Neuronal stem cell (in vitro differentiated cells): Measurements from ENCODE around the gene FNIP2.

ENCODE experiments used
- DNase-seq: peaks from one replicate; pipeline ENCODE4 v3.0.0-alpha.2; 2013; ENCODE audit warnings: low spot score
- H2AFZ ChIP-seq: one replicate; pipeline ENCODE4 v1.6.1; 2013; ENCODE audit warnings: mild to moderate bottlenecking, low read length, inconsistent platforms
- H2AK5ac ChIP-seq: 2 replicates; pipeline ENCODE4 v1.6.1; 2013; ENCODE audit warnings: low read depth, mild to moderate bottlenecking, inconsistent platforms, low read length, moderate library complexity, mixed read lengths
- H2BK120ac ChIP-seq: 2 replicates; pipeline ENCODE4 v1.6.1; 2013; ENCODE audit warnings: low read depth, mild to moderate bottlenecking, inconsistent platforms, low read length, moderate library complexity, mixed read lengths
- H2BK12ac ChIP-seq: one replicate; pipeline ENCODE4 v1.6.1; 2013; ENCODE audit warnings: low read length, inconsistent platforms
- H2BK15ac ChIP-seq: 2 replicates; pipeline ENCODE4 v1.6.1; 2013; ENCODE audit warnings: mild to moderate bottlenecking, low read length, inconsistent platforms, mixed read lengths
- H2BK5ac ChIP-seq: one replicate; pipeline ENCODE4 v1.6.1; 2013; ENCODE audit warnings: inconsistent platforms, mild to moderate bottlenecking, low read length, moderate library complexity
- H3K14ac ChIP-seq: one replicate; pipeline ENCODE4 v1.6.1; 2013; ENCODE audit warnings: low read length, inconsistent platforms
- H3K18ac ChIP-seq: 2 replicates; pipeline ENCODE4 v1.6.1; 2013; ENCODE audit warnings: low read length, inconsistent platforms
- H3K23ac ChIP-seq: 2 replicates; pipeline ENCODE4 v1.6.1; 2013; ENCODE audit warnings: low read depth, mild to moderate bottlenecking, mixed read lengths, low read length, inconsistent platforms; ENCODE audit not compliant: poor library complexity
- H3K27ac ChIP-seq: replicated peaks from 3 replicates; pipeline ENCODE4 v1.5.1; 2013; ENCODE audit warnings: low read length, inconsistent platforms
- H3K27me3 ChIP-seq, 3 experiments: 2 replicates each; pipeline ENCODE4 v1.6.1; 2013; ENCODE audit warnings: low read length in 3 of 3, mild to moderate bottlenecking in 2 of 3, inconsistent platforms in 1 of 3, low read depth in 1 of 3, mixed read lengths in 1 of 3, moderate library complexity in 1 of 3; ENCODE audit not compliant: control insufficient read depth in 3 of 3, insufficient read depth in 3 of 3
- H3K36me3 ChIP-seq, 2 donors: replicated peaks in 1 of 2; 2 replicates each; pipeline ENCODE4 v1.6.1; 2013; ENCODE audit warnings: low read length in 2 of 2; ENCODE audit not compliant: control insufficient read depth in 2 of 2, insufficient read depth in 2 of 2
- H3K4ac ChIP-seq: 2 replicates; pipeline ENCODE4 v1.6.1; 2013; ENCODE audit warnings: inconsistent platforms, mild to moderate bottlenecking, low read length, moderate library complexity
- H3K4me1 ChIP-seq, 2 donors: 1 replicate in 1 of 2; 2 replicates in 1 of 2; pipeline ENCODE4 v1.6.1; 2013; ENCODE audit warnings: low read length in 2 of 2, low read depth in 1 of 2; ENCODE audit not compliant: control insufficient read depth in 2 of 2, insufficient read depth in 1 of 2
- H3K4me2 ChIP-seq: one replicate; pipeline ENCODE4 v1.6.1; 2013; ENCODE audit warnings: mild to moderate bottlenecking, low read length, inconsistent platforms; ENCODE audit not compliant: insufficient read depth, poor library complexity, severe bottlenecking
- H3K4me3 ChIP-seq, 2 donors: 2 replicates each; pipeline ENCODE4 v1.5.1; 2013; ENCODE audit warnings: low read length in 2 of 2, mild to moderate bottlenecking in 2 of 2, inconsistent platforms in 1 of 2, moderate library complexity in 1 of 2
- H3K79me1 ChIP-seq: one replicate; pipeline ENCODE4 v1.6.1; 2013; ENCODE audit warnings: low read depth, mild to moderate bottlenecking, inconsistent platforms, low read length, moderate library complexity
- H3K9ac ChIP-seq: one replicate; pipeline ENCODE4 v1.6.1; 2013; ENCODE audit warnings: mild to moderate bottlenecking, low read depth, low read length, inconsistent platforms; ENCODE audit not compliant: poor library complexity
- H3K9me3 ChIP-seq, 2 donors: replicated peaks in 1 of 2; 2 replicates each; pipeline versions ENCODE3 to v1.6.1; 2013; ENCODE audit warnings: low read length in 2 of 2, mild to moderate bottlenecking in 2 of 2, inconsistent platforms in 1 of 2, low read depth in 1 of 2, mixed read lengths in 1 of 2, moderate library complexity in 1 of 2; ENCODE audit not compliant: control insufficient read depth in 2 of 2, insufficient read depth in 1 of 2
- H4K8ac ChIP-seq: one replicate; pipeline ENCODE4 v1.6.1; 2013; ENCODE audit warnings: low read depth, mild to moderate bottlenecking, inconsistent platforms, low read length, moderate library complexity
- H4K91ac ChIP-seq: one replicate; pipeline ENCODE4 v1.6.1; 2013; ENCODE audit warnings: low read length, low read depth, mild to moderate bottlenecking, inconsistent platforms; ENCODE audit not compliant: poor library complexity
- WGBS, 2 donors: extraction: QIAGEN DNeasy Blood & Tissue Kit; methylation state at CpG; one replicate each; pipeline ENCODE4 v1.1.7; 2013; ENCODE audit warnings: missing lambda C conversion rate in 2 of 2, mixed read lengths in 1 of 2; ENCODE audit not compliant: insufficient read length in 2 of 2, insufficient replicate concordance in 1 of 2; ENCODE audit errors: extremely low coverage in 2 of 2; 5-methylcytosine and 5-hydroxymethylcytosine counted together

Gene FNIP2

DNA sequence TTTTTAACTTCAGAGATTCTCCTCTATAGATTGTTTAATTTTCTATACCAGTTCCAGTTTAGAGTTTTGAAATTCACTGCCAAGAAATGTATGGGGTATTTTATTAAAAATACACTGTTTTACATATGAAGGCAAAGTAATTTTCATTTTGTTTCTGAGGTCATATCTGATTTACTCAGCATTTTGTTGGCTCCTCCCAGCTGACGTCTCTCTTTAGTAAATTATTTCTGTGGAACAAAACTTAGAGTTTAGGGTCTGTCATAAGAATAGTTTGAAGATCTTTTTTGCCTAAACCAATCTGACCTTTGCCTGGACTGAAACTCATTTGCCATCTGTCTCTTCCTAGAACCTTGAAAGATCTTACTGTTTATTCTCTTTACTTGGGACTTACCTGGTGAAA, 16.9 kb downstream of the FNIP2 start:
- Histone ChIP-seq H3K4me3 (no peak overlapping the region), H2BK15ac (no peak overlapping the region), H2AFZ (no peak overlapping the region), H3K79me1 (no peaks in the 10 kb centered on the region), H2BK120ac (no peak overlapping the region), H3K4me2 (no peak overlapping the region), H3K36me3 (no peaks in the 10 kb centered on the region), H3K18ac (no peak overlapping the region), H3K27ac (no peak overlapping the region), H2BK5ac (no peak overlapping the region), H3K9me3 (no peaks in the 10 kb centered on the region), H3K4ac (no peak overlapping the region), H3K14ac (no peak overlapping the region), H4K91ac (no peak overlapping the region), H3K27me3 (no peaks in the 10 kb centered on the region), H2BK12ac (no peak overlapping the region), H4K8ac (no peak overlapping the region), H3K9ac (no peak overlapping the region), H2AK5ac (no peak overlapping the region), H3K4me1 (peaks cover 8 to 12% of the 10 kb centered on the region in 2 donors), H3K23ac (no peak overlapping the region)
- no peak for DNase-seq
- no CpG with 5 or more reads among the region's 1 CpG for WGBS, 2 donors

DNA sequence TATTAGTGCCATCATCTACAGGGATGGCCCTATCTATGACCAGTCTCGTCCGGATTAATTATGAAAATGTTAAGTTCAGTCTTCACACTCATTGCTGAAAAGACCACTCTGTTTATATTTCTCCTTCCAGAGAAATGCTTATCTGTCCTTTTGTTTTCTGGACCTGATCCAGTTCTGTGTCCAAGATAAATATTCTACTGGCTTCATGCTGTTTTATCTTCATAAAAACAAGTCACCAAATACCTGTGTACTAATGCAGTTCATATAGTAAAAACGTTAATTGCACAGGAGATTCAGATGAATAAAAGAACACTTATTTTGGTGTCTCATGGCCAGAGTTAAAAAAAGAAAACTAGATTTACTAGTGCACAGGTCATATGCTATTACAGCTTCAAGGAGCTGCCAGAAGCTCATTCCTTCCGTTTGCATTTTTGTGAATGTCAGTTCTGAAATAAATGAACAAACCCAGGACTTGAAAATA, 17.3 kb downstream of the FNIP2 start:
- Histone ChIP-seq H3K14ac (no peak overlapping the region), H3K27me3 (no peaks in the 10 kb centered on the region), H3K4ac (no peak overlapping the region), H3K36me3 (no peaks in the 10 kb centered on the region), H2AK5ac (no peak overlapping the region), H3K4me2 (no peak overlapping the region), H2BK15ac (no peak overlapping the region), H2BK120ac (no peak overlapping the region), H3K9me3 (no peaks in the 10 kb centered on the region), H4K8ac (no peak overlapping the region), H4K91ac (no peak overlapping the region), H3K79me1 (no peaks in the 10 kb centered on the region), H3K27ac (no peak overlapping the region), H3K23ac (no peak overlapping the region), H3K4me1 (peaks cover 8 to 12% of the 10 kb centered on the region in 2 donors), H3K4me3 (no peak overlapping the region), H3K9ac (no peak overlapping the region), H3K18ac (no peak overlapping the region), H2BK5ac (no peak overlapping the region), H2AFZ (no peak overlapping the region), H2BK12ac (no peak overlapping the region)
- WGBS, 2 donors, result no CpG with 5 or more reads among the region's 4 CpGs
- no peak for DNase-seq

DNA sequence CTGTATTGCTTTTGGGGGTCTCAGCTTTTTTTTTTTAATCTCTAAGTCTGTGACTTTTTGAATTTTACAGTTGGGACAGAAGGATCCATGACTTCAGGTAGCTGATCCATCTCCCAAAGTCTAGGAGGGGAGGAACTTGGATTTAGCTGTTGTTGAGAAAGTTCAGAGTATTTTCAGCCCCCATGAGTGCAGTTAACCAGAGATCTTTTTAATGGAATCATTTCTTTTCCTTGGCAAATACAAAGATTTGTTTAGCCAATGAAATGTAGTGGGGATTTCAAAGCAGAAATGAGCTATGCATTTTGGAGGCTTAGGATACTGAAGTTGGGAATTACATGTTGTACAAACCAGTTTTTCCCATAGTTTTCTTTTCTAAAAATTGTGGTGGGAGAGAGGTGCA, 18.1 kb downstream of the FNIP2 start:
- Histone ChIP-seq H3K36me3 (no peaks in the 10 kb centered on the region), H3K27ac (no peak overlapping the region), H3K18ac (no peak overlapping the region), H2BK12ac (no peak overlapping the region), H2BK15ac (no peak overlapping the region), H3K4me3 (no peak overlapping the region), H3K4me1 (peaks cover 8 to 12% of the 10 kb centered on the region in 2 donors), H3K27me3 (no peaks in the 10 kb centered on the region), H4K8ac (no peak overlapping the region), H3K23ac (no peak overlapping the region), H3K79me1 (no peaks in the 10 kb centered on the region), H3K4me2 (no peak overlapping the region), H3K9ac (no peak overlapping the region), H3K4ac (no peak overlapping the region), H4K91ac (no peak overlapping the region), H2AFZ (no peak overlapping the region), H2BK5ac (no peak overlapping the region), H3K14ac (no peak overlapping the region), H3K9me3 (no peaks in the 10 kb centered on the region), H2BK120ac (no peak overlapping the region), H2AK5ac (no peak overlapping the region)
- DNase-seq, result no peak

DNA sequence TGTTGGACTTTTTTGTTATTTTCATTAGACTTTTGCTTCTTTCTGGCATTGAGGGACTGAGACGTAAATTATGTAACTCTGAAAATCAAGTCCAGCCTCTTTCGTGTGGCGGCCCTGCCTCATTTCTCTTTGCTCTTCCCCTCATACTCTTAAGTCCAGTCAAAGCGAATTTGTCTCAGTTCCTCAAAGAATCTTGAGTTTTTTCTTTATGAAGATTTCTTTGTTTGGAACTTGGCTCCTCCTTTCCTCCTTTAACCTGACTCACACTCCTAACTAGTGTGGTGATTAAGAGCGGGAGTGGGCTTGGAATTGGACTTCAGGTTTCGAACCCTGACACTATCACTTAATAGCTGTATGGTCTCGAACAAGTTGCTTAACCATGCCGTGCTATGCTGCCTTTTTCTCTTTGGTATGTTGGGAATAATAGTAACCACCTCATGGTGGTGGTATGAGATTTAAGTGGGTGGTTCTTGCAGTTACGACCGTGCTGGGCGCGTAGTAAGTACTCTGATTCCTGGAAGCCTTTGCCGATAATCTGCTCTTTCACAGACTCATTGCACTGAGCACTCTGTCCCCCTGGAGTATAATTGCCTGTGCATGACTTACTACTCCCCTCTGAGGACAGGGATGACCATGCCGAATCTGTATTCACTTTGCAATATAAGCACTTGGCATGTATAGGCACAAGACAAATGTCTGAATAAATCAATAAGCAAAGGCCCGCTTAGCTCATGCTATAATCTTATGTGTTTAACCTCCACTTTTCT, 19.1 kb downstream of the FNIP2 start:
- H2AFZ ChIP-seq, result no peak overlapping the region
- H3K4me1 ChIP-seq, result peaks cover 5 to 7% of the 10 kb centered on the region in 2 donors
- no peaks in the 10 kb centered on the region for H3K27me3 ChIP-seq
- no peak overlapping the region for H3K27ac ChIP-seq
- H2BK12ac ChIP-seq, result no peak overlapping the region
- no peaks in the 10 kb centered on the region for H3K79me1 ChIP-seq
- H3K4ac ChIP-seq, result no peak overlapping the region
- H4K91ac ChIP-seq, result no peak overlapping the region
- H3K9me3 ChIP-seq, result no peaks in the 10 kb centered on the region
- H3K9ac ChIP-seq, result no peak overlapping the region
- no peak overlapping the region for H4K8ac ChIP-seq
- H3K18ac ChIP-seq, result no peak overlapping the region
- H2AK5ac ChIP-seq, result no peak overlapping the region
- no peak for DNase-seq
- no peaks in the 10 kb centered on the region for H3K36me3 ChIP-seq
- H3K23ac ChIP-seq, result no peak overlapping the region
- no CpG with 5 or more reads among the region's 15 CpGs for WGBS, 2 donors
- no peak overlapping the region for H2BK5ac ChIP-seq
- no peak overlapping the region for H2BK15ac ChIP-seq
- no peak overlapping the region for H2BK120ac ChIP-seq
- no peak overlapping the region for H3K4me3 ChIP-seq
- no peak overlapping the region for H3K4me2 ChIP-seq
- no peak overlapping the region for H3K14ac ChIP-seq
